D721Med (cell line): ENCODE measurements around the gene HOXB7.

Experiments used
- DNase-seq: peaks from one replicate; pipeline ENCODE4 v3.0.0; 2011; ENCODE audit warnings: low spot score; ENCODE audit not compliant: insufficient read length
- FAIRE-seq: peaks from 2 replicates; lab custom pipeline; 2011; peaks lifted over from hg19 to GRCh38; lab: Jason Lieb, UNC
- TF ChIP-seq, protein P1 (sequence below): IDR thresholded peaks from 2 replicates; pipeline ENCODE4 v1.5.1; 2012; ENCODE audit warnings: mild to moderate bottlenecking, control low read depth; ENCODE audit not compliant: insufficient read depth; ENCODE audit errors: missing control alignments

HOXB7 gene

DNA sequence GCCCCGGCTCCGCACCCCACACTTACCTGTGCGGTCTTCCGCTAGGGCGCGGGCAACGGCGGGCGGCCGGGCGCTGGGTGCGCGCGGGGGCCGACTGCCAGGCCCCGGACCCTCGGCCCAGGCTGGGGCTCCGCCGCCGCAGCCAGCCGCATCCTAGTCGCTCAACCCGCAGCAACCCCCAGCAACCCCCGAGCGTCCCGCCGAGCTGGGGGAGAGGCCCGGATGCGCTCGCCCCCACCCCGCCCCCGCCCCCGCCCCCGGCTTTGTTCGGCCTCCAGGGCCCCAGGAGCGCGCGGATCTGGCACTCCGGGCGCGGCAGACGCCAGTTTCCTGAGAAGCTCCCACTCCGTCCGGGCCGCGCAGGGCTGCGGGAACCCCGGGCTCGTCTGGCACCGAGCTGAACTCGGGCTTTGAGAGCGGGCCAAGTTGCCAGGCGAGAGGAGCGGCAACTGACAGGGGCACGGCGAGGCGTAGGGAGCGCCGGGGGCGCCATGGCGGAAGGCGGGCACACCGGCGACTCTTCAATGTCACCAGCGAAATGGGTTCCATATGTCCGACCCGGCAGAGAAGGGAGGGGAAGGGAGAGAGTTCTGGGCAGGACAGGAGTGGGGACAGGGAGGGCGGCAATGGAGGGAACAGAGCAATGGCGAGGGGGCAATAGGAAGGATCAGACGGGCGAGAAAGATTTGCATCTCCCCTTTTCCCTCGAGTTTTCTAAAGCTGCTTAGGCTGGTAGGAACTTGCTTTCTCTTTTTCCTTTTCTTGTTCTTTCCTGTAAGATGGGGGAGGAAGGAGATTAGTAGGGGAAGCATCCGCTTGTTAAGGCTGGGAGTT lies 46.4 kb downstream of the HOXB7 start:
- DNase-seq (no peak), FAIRE-seq (no peak)
- TF ChIP-seq, protein P1, sequence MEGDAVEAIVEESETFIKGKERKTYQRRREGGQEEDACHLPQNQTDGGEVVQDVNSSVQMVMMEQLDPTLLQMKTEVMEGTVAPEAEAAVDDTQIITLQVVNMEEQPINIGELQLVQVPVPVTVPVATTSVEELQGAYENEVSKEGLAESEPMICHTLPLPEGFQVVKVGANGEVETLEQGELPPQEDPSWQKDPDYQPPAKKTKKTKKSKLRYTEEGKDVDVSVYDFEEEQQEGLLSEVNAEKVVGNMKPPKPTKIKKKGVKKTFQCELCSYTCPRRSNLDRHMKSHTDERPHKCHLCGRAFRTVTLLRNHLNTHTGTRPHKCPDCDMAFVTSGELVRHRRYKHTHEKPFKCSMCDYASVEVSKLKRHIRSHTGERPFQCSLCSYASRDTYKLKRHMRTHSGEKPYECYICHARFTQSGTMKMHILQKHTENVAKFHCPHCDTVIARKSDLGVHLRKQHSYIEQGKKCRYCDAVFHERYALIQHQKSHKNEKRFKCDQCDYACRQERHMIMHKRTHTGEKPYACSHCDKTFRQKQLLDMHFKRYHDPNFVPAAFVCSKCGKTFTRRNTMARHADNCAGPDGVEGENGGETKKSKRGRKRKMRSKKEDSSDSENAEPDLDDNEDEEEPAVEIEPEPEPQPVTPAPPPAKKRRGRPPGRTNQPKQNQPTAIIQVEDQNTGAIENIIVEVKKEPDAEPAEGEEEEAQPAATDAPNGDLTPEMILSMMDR = no peak

DNA sequence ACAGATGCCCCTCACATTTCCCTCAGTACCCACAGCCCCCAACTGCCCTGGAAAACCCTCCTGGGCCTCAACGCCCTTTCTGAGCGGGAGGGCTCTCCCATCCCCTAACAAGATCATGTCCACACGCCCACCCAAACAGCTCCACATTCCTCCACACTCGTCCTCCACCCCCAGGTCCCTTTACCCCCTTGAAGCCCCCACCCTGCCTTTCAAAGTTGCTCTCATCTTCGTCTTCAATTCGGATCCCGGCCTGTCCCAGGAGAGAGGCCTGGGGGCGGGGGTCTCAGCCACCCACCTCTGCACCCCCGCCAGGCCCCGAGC lies 47.0 kb downstream of the HOXB7 start:
- DNase-seq (no peak), FAIRE-seq (no peak)
- TF ChIP-seq, protein P1 = no peak

DNA sequence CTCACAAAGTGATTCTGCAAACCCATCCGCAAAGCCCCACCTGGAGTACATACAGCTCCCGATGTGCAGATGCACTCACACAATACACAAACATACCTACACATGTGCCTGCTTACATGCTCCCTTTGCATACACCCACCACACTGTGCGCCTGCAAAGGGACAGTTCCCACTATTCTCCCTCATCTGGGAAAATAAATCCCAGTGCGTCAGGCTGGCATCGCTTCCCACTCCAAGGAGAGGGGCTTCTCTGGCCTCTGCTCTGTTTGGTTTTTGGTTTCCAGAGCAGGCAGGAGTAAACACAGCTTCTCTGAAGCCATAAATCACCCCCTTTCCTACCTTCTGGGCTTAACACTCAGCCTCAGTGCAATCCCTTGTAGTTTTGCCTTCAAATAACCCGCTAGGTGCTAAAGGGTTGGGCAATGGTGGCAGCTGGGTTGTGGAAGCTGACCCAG lies 47.4 kb downstream of the HOXB7 start:
- FAIRE-seq (no peak), DNase-seq (no peak)
- TF ChIP-seq, protein P1 = no peak

DNA sequence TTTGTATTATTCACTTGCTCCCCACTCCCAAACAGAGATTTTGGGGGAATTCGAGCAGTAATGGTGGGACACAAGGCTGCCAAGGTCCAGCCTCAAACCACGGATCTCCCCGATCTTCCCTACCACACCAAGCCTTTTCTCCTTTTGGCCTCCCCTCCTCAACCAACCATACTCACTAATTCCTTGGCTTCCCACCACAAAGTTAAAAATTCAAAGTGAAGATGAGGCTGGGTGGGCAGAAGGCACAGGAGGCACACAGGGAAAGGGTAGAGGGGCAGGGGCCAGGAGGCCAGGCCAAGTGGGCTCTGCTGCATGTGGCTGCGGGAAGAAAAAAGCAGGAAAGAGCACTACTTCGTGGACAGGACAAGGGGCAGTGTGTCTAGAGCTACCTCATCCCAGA lies 47.9 kb downstream of the HOXB7 start:
- TF ChIP-seq, protein P1 = no peak
- FAIRE-seq = no peak
- no peak for DNase-seq

DNA sequence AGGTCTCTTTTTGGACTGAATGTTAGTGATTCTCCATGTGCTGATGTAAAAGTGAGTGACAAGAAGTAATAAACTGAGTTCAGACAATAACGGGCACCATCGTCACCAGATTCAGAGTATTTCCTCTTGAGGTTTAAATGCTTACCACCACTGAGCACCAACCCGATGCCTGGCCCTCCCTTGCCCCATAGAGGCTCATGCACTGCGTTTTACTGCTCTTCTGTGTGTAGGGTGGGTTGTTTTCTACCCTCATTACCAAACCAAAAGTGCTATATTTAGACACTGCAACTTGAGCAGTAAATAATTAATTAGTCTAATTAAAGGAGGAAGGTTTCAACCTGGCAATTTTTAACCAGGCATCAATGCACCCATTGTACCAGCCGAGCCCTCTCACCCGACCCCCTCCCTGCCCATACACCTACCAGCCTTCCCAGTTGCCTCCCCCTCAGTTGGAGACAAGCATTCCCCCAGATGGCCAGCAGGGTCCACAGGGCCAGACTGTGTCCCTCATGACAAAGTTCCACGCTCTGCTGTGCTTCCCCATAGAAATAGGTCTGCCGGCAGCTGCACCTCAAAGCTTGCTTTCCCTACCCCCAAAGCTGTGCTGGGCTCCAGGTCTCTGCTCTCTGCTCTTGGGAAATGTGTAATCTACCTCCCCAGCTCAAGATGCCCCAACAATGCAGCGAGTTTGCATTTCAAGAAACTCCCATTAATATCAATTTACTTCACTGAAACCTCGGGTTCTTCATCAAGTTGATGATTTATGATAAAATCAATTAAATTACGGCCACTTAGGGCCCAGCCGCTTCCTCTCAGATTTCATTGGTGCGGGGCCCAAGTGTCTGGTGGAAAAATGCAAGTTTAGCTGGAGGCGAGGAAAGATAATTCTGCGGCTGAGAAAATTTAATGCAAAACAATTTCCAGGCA lies 48.7 kb downstream of the HOXB7 start:
- DNase-seq (no peak), FAIRE-seq (no peak)
- TF ChIP-seq, protein P1 = no peak

DNA sequence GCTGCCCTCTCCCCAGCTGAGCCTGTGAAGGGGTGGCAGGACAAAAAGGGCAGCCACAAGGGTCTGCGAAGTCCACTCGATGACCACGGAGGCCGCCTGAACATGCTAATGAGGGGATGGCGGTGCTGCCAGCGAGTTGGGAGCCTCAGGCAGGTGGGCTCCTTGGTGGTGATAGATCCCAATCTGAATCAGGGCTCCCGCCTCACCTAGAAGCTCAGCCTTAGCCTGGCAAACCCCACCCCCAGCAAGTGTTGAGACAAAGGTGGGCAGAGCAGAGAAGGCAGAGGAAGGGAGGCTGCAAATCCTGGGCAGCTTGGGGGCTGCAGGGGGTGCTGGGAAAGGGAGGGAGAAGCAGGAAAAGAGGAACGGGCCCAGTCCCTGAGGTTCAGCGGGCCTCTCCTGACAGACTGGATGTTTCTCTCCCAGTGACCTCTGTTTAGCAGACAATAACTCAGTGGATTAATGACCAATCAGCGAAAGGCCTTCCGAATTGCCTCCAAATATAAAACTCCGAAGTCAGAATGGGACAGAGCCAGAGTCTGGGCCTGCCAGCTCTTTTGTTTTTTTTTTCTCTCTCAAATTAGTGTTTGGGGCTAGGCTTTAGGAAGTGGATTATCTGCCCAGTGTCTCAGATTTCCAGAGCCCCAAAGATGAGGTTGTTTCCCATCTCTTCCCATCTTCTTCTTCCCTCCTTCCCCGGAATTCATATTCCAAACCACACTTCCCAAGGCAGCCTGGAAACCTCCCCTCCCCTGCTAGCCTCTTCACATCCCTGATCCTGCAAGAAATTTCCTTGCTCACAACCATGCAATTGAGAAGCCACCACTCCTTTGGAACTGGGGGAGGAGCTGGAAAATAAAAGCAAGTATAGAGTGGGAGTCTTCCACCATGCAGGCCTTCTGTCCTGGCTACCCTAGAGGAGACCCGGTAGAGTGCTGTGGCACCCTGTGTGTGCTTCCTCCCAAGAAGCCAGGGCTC lies 50.7 kb downstream of the HOXB7 start:
- FAIRE-seq = no peak
- TF ChIP-seq, protein P1 = no peak
- DNase-seq = no peak
